A549 (cell line): ENCODE measurements around the gene C1S.

Experiments used
- CTCF ChIP-seq: fragments of >200 bp; sonication (Bioruptor Twin); formaldehyde crosslinking; IDR thresholded peaks from 3 replicates; pipeline ENCODE4 v1.5.1; 2016
- EP300 ChIP-seq, 2 experiments: fragments of >200 bp; sonication (Bioruptor Twin); formaldehyde crosslinking; IDR thresholded peaks; 2 replicates in 1 of 2; 3 replicates in 1 of 2; pipeline ENCODE4 v1.6.1; 2016 to 2017
- MAX ChIP-seq: IDR thresholded peaks from 2 replicates; pipeline ENCODE4 v1.6.1; 2012
- MYC ChIP-seq: IDR thresholded peaks from 2 replicates; pipeline ENCODE4 v1.6.1; 2012; ENCODE audit warnings: mild to moderate bottlenecking, inconsistent platforms, low read length, improper control_type of control experiment, borderline replicate concordance
- PHF8 ChIP-seq: fragments of 200-600 bp; sonication (generic); IDR thresholded peaks from 2 replicates; pipeline ENCODE4 v1.6.1; 2016; ENCODE audit warnings: low read depth, mild to moderate bottlenecking, antibody characterized with exemption, moderate library complexity, borderline replicate concordance
- RAD21 ChIP-seq, 2 experiments: fragments of >200 bp in 1 of 2; sonication (Bioruptor Twin) in 1 of 2; formaldehyde crosslinking in 1 of 2; IDR thresholded peaks in 1 of 2; conservative IDR thresholded peaks in 1 of 2; 2 replicates in 1 of 2; 3 replicates in 1 of 2; pipeline ENCODE4 v1.6.1; 2012 to 2018; ENCODE audit warnings: inconsistent platforms in 1 of 2
- RCOR1 ChIP-seq: fragments of 150-350 bp; IDR thresholded peaks from 2 replicates; pipeline ENCODE4 v1.6.1; 2014; ENCODE audit warnings: antibody characterized with exemption, low read length, low read depth
- USF2 ChIP-seq: fragments of 450-650 bp; IDR thresholded peaks from 2 replicates; pipeline ENCODE4 v1.6.1; 2014; ENCODE audit warnings: antibody characterized with exemption

GRCh38 chr12:7019043-7019569, 41.4 kb upstream of the C1S start:
- no peak; the same call in 1 of the 3 replicates for TF ChIP-seq CTCF
- no peak for TF ChIP-seq MYC
- no peak for TF ChIP-seq EP300 (IDR thresholded peaks at IDR 0.05)
- no peak for TF ChIP-seq MAX
- no peak for TF ChIP-seq USF2
- no peak for TF ChIP-seq RCOR1
- no peak for TF ChIP-seq PHF8
- TF ChIP-seq RAD21 (conservative IDR thresholded peaks at IDR 0.05 in 1 of 2, IDR thresholded peaks at IDR 0.05 in 1 of 2), result no peak
